ENCODE results near the gene HIPK4.
A peak's percentile ranks its signal among the peaks of the same experiment; 100 is the strongest.

The HIPK4 gene

GRCh38 chr19:40358773-40359172 is 31.2 kb downstream of the HIPK4 start:
- no peak for TF ChIP-seq CTCF (IDR thresholded peaks at IDR 0.05; ENCODE audit: insufficient read depth, low read depth, low read length, missing control alignments)
- no peak overlapping the region for H3K4me3 ChIP-seq (ENCODE audit: low read length)
- no peak for DNase-seq (ENCODE audit: low read depth)

GRCh38 chr19:40357640-40358039 is 32.3 kb downstream of the HIPK4 start:
- DNase-seq (ENCODE audit: low read depth): no peak
- no peak for TF ChIP-seq CTCF (IDR thresholded peaks at IDR 0.05; ENCODE audit: insufficient read depth, low read depth, low read length, missing control alignments)
- H3K4me3 ChIP-seq (ENCODE audit: low read length): no peak overlapping the region

- DNase-seq (ENCODE audit: low read depth): no peak
- no peak for TF ChIP-seq CTCF (IDR thresholded peaks at IDR 0.05; ENCODE audit: insufficient read depth, low read depth, low read length, missing control alignments)
- H3K4me3 ChIP-seq (ENCODE audit: low read length): no peak overlapping the region
Measured at GRCh38 chr19:40356681-40357595, 33.0 kb downstream of the HIPK4 start.

- H3K4me3 ChIP-seq (ENCODE audit: low read length): no peak overlapping the region
- no peak for DNase-seq (ENCODE audit: low read depth)
- TF ChIP-seq CTCF (IDR thresholded peaks at IDR 0.05; ENCODE audit: insufficient read depth, low read depth, low read length, missing control alignments): no peak
Measured at GRCh38 chr19:40355975-40356680, 33.9 kb downstream of the HIPK4 start.

GRCh38 chr19:40348961-40349507 is 40.9 kb downstream of the HIPK4 start:
- TF ChIP-seq CTCF (IDR thresholded peaks at IDR 0.05; ENCODE audit: insufficient read depth, low read depth, low read length, missing control alignments): no peak
- DNase-seq (ENCODE audit: low read depth): peak; percentile 43
- H3K4me3 ChIP-seq (ENCODE audit: low read length): peak overlapping the region; percentile 86

GRCh38 chr19:40348125-40348913 is 41.7 kb downstream of the HIPK4 start, which contains the start of the genes C19orf47 and PLD3:
Gene C19orf47 (minus strand): TSS chr19:40348397. CDS start chr19:40341857, 6,540 bp downstream.
Gene PLD3 (plus strand): TSS chr19:40348695. CDS start chr19:40366484, 17,789 bp downstream.
- peak; percentile 100 for DNase-seq (ENCODE audit: low read depth)
- TF ChIP-seq CTCF (IDR thresholded peaks at IDR 0.05; ENCODE audit: insufficient read depth, low read depth, low read length, missing control alignments): no peak
- peak within 1 kb of the TSS; percentile 86 for H3K4me3 ChIP-seq (ENCODE audit: low read length)
